NCI-H526 treated with DMSO at 0.1 percent for 48 hours (cell line): ENCODE results near the gene IL2.

Source experiments
- DNase-seq: peaks from one replicate; lab custom pipeline; 2025; lab: John Stamatoyannopoulos, UW

IL2 gene

GRCh38 chr4:122456231-122457116 lies at the start of gene IL2:
Gene IL2 (minus strand): TSS chr4:122456725. CDS start chr4:122456440, 285 bp downstream.
- no peak for DNase-seq

GRCh38 chr4:122503214-122503613 lies 46.7 kb upstream of the IL2 start:
- no peak for DNase-seq

GRCh38 chr4:122500852-122501501 lies 44.5 kb upstream of the IL2 start:
- DNase-seq, result no peak

- DNase-seq, result no peak
Measured at GRCh38 chr4:122489061-122489460, 32.5 kb upstream of the IL2 start.

GRCh38 chr4:122483481-122483880 lies 27.0 kb upstream of the IL2 start:
- DNase-seq, result no peak

GRCh38 chr4:122481766-122482405 lies 25.4 kb upstream of the IL2 start:
- no peak for DNase-seq

GRCh38 chr4:122480655-122481487 lies 24.3 kb upstream of the IL2 start:
- DNase-seq, result no peak

- no peak for DNase-seq
Measured at GRCh38 chr4:122479935-122480416, 23.5 kb upstream of the IL2 start.

GRCh38 chr4:122476745-122477144 lies 20.2 kb upstream of the IL2 start:
- DNase-seq, result no peak

- DNase-seq, result no peak
Measured at GRCh38 chr4:122476126-122476525, 19.6 kb upstream of the IL2 start.

GRCh38 chr4:122475233-122475632 lies 18.7 kb upstream of the IL2 start:
- no peak for DNase-seq

- no peak for DNase-seq
Measured at GRCh38 chr4:122469457-122469856, 12.9 kb upstream of the IL2 start.

- DNase-seq, result no peak
Measured at GRCh38 chr4:122458625-122459024, 2.1 kb upstream of the IL2 start.

- DNase-seq, result no peak
Measured at GRCh38 chr4:122453384-122453995, 3.0 kb downstream of the IL2 start.

GRCh38 chr4:122450847-122451246 lies 5.7 kb downstream of the IL2 start:
- no peak for DNase-seq

- no peak for DNase-seq
Measured at GRCh38 chr4:122434285-122434684, 22.2 kb downstream of the IL2 start.

GRCh38 chr4:122431351-122431750 lies 25.2 kb downstream of the IL2 start:
- DNase-seq, result no peak

GRCh38 chr4:122423246-122423645 lies 33.3 kb downstream of the IL2 start:
- no peak for DNase-seq

- DNase-seq, result no peak
Measured at GRCh38 chr4:122412547-122412946, 44.0 kb downstream of the IL2 start.

GRCh38 chr4:122403861-122404260 lies 52.7 kb downstream of the IL2 start:
- no peak for DNase-seq
